GM21526 (cell line): ENCODE results near the gene KDM6B.

Experiments used
- ATAC-seq: cut with Tn5 transposase; IDR thresholded peaks from one replicate; pipeline ENCODE4 v1.9.1; 2021; ENCODE audit warnings: moderate library complexity; ENCODE audit not compliant: unreplicated experiment, low FRiP score

The KDM6B gene

GRCh38 chr17:7875804-7876370 lies 41.9 kb downstream of the KDM6B start:
- ATAC-seq: no peak

- ATAC-seq: no peak
These were observed 44.2 kb downstream of the KDM6B start for GRCh38 chr17:7878234-7878633.

- ATAC-seq: no peak
These were observed 46.3 kb downstream of the KDM6B start for GRCh38 chr17:7880076-7880868.

- no peak for ATAC-seq
These were observed 47.4 kb downstream of the KDM6B start for GRCh38 chr17:7881276-7882054.

- no peak for ATAC-seq
These were observed 48.1 kb downstream of the KDM6B start for GRCh38 chr17:7882068-7882467.

GRCh38 chr17:7882629-7883028 lies 48.6 kb downstream of the KDM6B start:
- no peak for ATAC-seq
